AG20443 (cell line): ENCODE data around the gene ETS1.

ENCODE experiments used
- DNase-seq: peaks from one replicate; pipeline ENCODE4 v3.0.0; 2012; ENCODE audit warnings: low spot score, mixed read lengths

Gene ETS1

DNA sequence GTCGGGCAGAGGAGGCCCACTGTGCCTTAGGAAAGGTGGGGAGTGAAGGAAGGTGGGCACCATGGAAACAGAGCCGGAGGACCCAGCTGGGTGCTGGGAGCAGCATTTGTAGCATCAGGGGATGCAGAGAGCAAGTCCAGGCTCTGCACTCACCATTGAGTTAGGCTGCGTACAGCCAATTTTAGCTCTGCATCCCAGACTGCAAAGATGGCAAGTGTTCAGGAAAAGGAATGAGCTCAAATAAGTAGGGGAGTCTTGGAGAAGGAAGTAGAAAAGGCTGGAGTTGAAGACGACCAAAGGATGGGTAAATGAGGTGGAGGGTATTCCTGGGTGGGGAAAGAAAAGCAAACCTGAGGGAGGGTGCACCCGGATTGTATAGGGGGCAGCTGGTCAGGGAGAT lies 31.6 kb upstream of the ETS1 start:
- DNase-seq = no peak

DNA sequence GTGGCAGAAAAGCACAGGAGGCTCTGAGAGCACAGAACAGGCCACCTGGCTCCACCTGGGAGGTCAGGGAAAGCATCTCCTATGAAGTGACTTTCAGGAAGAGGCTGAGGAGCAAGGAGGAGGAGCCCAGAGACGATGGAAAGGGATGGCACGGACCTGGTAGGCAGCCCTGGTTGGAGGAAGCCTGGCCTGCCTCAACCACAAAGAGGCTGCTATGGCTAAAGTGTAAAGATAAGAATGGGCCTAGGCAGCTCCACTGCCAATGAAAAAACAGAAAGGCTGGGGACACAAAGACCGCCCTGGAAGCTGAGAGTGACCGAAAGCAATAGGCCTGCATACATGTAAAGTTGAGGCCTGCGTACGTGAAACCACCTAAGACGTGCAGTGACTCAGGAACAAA lies 31.2 kb upstream of the ETS1 start:
- no peak for DNase-seq

DNA sequence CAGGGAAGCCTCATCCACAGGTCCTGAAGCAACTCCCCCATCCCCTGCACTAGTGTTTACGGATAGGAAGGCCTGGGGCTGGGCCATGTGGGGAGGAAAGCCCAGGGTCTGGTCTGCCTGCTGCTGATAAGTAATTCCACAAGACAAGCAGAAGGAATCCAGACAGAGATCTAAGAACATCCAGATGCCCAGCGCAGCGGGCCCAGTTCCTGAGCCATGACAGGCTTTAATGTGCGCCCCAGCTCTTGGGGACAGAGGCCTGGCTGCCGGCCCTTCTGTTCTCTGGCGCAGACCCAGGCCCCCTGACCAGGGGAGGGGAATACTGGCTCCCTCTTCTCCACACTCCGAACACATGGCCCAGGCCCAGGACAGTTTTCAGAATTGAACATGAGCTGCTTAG lies 28.8 kb upstream of the ETS1 start:
- no peak for DNase-seq

DNA sequence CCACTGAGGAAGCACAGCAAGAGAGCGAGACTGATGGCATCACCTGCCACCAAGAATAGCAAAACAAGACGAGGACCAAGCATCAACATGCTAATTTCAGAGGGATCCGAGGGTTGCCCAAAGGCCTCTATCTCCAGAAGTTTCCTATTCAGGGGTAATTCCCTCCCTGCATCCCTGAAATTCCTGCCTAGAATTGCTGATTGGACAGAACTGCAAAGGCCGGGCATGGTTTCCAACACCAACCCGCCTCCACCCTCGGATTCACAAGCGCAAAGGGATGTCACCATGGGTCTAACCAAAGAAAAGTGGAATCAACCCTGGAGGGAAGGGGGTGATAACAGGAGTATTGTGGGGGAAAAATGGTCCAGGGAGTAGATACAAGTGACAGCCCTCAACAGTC lies 28.3 kb upstream of the ETS1 start:
- DNase-seq = no peak

DNA sequence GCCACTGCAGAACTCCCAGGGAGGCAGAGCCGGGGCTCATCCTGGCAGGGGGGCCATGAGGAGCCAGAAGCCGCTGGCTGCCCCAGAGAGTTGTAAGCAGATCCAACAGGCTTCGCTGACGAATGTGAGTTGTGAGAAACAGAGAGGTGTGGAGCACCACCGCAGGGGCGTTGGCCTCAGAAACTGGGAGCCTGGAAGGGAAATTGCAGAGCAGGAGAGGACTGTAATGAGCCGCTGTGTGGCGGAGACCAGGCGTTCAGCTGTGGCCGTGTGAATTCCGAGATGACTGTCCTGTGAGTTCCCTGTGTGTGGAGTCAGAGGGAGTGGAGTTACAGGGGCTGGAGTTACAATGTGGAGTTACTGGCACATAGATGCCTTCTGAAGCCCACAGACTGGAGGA lies 27.7 kb upstream of the ETS1 start:
- no peak for DNase-seq

DNA sequence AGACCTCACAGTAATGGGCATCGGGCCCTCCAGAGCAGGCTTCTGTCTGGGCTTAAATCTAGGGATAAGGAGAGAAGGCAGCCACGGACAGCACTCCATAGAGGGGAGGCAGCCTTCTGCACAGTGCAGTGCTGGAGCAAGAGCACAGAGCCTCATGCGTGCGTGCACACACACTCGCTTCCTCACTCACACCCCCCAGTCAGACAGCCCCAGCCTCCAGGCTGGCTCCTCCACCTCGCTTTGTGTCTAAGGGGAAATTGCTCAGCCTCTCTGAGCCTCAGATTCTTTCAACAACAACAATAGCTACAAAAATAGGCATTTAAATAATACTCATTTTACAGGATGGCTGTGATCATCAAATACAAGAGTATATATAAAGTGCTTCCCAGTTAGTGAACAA lies 26.7 kb upstream of the ETS1 start:
- DNase-seq = no peak

DNA sequence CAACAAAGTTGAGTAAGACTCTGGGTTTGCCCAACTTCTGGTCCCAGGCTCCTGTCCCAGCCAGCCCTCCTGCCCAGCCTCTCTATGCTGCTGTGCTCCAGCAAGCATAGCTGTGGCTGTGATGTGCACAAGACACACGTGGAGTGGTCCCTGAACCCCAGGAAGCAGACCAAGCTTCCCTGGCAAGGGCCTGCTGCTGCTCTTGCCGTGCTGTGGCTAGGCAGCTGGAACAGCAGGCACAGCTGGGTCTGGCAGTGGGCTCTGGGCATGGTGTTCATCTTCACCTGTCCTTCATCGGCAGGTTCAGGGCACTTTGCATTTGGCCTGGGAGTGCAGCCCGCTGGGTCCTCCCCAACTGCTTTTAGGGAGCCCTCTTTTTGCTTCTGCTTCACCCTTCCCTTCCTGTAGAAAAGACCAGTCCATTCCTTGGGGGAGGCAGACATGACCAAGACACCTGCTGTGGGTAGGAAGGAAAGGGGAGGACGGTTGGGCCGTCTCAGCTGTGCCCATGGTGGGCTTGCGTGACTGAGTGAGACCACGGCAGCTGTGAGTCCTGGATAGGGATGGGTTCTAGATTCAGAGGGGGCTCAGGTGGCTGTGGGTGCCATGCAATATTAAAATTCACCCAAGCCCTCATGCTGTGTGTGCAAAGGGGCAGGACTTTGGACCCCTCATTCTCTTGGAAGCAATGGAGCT lies 26.1 kb upstream of the ETS1 start:
- DNase-seq = no peak

DNA sequence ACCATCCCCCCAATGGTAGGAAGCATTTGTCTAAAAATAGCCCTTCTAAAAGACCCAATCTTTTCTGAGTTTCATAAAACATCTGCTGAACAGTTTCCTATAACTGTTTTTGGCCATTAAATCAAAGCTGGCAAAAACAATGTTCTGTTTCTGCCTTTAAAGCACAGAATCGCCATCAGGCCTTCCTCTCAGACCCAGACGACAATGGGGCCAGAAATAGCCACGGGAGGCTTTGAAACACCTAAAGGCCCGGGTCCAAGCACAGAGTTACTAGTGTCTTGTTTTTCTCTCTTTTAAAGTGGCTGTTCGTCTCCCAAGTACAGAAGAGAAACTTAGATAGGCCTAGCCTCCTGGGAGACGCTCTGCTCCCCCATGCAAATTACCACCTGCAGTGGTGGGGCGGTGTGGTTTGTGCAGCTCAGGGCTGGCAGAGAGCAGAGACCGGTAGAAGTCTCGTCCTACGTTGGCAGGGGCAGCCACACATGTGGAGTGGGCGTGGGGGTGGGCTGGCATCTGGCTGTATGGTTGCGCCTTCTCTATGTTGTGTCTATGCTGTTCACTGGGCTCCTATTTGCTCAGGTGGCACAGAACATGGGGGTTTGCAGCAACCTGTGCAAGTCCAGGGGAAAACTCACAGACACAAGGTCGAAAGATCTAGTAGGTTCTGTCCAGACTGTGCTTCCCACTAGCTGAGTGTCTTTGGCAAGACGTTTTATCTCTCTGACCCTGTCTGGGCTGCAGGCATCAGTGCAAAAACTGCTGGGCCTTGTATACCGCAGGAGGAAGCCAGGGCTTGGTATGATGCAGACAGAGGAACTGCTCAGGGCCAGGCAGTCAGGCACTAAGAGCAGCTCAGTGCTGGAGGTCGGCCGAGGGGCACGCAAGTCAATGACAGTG lies 23.6 kb upstream of the ETS1 start:
- DNase-seq = no peak

DNA sequence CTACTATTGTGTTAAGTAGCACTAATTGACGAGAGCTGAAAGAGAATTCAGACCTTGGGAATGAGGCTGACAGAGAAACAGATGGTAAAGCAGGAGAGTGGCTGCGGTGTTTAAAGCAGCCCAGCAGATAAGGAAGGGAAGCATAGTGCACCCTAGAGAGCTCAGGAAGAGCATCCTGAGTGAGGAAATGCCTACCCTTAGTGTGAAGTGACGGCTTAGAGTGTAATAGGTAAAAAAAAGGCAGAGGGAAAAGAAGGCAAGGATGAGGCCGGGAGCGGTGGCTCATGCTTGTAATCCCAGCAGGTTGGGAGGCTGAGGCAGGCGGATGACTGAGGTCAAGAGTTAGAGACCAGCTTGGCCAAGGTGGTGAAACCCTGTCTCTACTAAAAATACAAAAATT lies 22.4 kb upstream of the ETS1 start:
- no peak for DNase-seq

DNA sequence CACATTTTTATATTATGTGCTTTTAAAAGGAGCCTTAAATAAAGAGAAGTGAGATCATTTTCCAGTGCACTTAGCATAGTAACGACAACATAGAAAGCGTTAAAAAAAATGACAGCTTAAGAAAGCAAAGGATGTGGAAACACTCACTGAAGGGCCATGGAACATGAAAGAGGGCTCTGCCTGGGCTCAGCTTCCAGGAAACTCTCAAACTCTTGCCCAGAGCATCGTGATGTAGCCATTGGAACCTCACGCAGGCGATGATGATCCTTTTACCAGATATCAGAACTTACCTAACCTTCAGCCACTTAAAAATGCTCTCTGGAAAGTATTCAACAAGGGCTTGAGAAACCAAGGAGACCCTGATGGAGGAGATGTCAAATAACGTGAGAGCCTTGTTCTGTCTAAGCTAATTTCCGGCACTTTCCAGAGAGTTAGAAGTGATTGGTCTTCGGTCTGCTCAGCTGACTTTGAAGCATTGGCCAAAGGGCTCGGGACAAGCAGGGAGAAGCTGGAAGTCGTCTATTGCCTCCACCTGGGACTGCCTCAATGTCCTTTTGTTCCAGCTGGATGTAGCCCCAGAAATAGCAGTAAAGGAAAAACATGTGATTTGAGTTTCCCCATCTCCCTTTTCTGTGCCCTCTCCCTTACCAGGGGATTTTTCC lies 21.5 kb upstream of the ETS1 start:
- DNase-seq = no peak

DNA sequence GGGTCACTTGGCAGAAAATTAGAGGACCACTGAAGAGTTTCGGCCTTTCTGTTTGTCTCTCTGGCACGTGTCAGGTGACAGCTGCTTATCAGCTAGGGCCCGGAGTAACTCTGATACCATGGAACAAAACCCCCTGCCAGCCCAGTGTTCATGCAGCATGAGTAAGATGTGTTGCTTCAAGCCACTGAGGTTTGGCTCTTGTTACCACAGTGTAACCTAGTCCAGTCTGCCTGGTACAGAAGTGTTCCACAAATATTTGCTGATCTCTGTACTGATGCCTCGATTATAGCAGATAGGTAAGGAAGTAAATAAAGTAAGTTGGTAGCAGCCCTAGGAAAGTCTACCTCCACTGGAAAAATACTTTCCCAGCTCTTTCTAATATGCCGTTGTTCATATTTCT lies 20.5 kb upstream of the ETS1 start:
- no peak for DNase-seq

DNA sequence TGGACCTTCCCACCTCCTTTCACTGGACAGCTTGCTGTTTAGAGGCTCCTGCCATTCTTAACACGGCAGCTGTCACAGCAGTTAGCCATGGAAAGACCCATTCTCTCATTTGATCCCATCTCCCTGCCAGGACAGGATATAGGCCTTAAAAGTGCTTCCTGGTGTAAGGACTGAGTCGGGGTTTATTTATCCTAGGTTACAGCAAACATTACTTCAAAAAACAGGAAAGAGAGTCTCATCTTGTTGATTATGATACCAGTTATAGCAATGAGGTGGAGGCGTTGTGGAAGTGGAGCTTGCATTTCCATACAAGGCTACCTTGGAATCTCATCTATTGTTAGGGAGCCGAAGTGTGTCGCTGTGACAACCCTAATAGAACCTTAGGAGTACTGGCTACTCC lies 17.4 kb upstream of the ETS1 start:
- no peak for DNase-seq

DNA sequence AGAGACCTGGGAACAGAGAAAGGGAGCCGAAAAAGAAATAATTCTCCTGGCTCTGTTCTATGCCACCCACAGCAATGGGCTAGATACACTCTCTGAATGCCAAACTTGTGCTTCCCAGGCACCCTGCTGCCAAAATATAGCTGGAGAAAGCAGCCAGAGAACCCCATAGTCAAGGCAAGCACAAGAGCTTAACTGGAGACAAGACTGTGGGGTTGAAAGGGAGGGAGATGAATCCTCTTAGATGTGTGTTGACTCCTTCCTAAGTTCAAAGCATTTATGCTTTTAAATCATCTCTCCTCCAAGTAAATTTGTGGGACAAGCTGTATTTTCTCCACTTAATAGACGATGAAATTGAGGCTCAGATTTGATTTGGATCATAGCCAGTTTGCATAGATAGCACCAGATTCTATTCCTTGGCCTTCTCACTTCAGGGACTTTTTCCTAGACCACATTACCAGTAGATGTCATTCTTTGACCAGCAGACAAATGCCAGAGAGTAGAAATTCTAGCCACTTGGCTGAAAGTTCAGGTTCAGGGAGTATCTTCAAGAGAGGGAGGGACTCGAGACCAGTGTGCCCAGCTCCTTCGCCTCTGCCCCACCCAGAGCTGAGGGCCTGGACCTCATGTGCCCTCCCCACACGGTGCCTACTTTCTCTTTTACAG lies 16.5 kb upstream of the ETS1 start:
- no peak for DNase-seq

DNA sequence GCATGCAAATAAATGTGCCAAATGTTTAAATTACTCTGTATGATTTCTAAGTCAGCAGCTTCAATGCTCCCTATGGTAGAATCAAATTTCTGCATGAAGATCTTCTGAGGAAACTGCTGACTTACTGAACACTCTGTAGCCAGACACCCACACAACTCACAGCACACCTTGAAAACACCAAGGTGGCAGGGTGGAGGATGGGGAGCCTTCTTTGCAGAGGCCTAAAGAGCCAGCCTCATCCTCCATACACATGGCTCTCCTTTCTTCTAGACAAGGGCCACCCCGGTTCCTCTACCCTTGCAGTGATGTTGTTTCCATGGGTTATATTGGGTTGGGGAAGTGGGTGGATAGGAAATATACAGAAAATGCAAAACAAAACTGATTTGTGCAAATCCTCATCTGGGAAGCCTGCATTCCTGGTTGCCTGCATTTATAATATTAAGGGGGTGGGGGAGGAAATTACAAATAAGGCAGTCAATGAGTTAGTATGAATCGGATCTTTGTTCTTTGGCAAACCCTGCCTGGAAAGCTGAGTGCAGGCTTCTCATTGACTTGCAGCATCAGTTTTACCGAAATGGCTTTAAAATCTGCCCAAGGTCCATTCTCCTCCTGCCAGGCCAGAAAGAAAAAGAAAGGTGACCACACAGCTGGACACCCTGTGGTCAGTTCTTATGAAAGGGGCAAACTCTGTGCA lies 15.8 kb upstream of the ETS1 start:
- no peak for DNase-seq

DNA sequence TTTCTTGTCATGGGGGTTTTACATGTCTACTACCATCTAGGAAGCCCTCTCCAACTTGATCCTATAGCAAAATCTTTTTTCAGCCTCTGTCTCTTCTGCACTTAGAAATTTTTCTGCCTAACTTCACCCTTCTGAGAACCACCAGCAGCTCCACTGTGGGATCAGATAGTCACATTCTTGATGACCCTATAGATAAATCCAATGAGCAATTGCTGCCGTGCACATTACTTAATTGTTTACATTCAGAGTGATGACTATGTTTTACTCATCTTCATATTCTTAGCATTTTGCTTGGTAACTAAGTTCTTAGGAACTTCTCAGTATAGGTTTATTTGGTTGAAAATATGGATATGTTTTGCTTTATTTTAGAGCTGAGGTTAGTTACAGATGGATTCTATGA lies 12.4 kb upstream of the ETS1 start:
- no peak for DNase-seq

DNA sequence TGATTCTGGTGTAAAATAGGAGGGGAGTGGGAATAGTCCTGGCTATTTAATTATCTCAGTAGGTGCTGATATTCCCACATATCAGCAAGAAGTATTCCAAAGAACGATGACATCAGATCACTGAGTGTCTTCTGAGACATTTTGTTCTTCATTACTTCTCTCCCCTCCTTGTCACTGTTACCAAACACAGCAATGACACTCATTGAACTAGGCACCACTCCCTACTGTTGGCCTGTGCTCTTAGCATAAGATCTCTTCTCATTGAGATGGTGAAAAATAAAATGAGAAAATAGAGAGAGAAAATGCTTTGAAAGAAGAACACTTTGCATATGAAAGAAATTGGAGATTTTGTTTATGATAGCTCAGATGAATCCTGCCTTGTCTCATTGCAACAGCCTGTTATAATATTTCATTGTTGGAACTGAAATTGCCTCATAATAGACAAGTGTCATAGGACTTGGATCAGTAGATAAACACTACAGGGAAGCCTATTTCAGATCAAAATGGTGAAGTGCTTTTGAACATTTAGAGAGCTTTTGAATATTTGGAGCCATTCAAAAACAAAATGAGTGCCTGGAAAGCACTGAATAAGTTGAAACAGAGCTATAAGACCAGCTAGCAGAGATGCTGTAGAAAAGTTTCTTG lies 11.3 kb upstream of the ETS1 start:
- DNase-seq = no peak

DNA sequence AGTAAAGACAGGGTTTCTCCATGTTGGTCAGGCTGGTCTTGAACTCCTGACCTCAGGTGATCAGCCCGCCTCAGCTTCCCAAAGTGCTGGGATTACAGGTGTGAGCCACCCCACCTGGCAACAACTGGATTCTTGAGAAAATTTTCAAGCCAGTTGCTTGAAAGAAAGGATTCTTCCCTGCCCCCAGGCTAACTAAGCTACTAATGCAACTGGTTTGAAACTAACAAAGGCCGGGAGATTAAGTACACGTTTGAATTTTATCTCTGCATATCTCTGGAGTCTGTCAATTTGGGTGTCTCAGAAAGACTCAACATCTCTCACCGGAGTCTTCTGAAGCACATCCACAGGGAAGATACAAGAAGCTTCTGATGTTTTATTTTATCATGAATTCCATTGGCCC lies 10.7 kb upstream of the ETS1 start:
- no peak for DNase-seq

DNA sequence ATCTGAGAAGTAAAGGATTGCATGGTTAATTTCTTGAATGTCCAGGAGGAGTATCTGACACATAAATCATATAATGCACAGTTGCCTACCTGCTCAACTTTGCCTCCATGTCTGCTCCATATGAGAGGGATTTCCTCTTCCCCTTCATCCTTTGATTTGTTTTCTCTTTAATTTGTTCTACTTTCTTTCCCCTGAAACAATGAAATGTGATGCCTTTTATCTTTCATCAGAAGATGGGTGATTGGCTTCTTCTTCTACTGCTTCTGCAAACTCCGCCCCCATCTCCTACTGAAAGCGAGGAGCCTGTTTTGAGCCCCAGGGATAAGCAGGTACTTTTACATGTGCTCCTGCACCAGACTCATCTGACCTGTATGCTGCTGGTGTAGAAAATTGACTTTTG lies 9.9 kb upstream of the ETS1 start:
- no peak for DNase-seq

DNA sequence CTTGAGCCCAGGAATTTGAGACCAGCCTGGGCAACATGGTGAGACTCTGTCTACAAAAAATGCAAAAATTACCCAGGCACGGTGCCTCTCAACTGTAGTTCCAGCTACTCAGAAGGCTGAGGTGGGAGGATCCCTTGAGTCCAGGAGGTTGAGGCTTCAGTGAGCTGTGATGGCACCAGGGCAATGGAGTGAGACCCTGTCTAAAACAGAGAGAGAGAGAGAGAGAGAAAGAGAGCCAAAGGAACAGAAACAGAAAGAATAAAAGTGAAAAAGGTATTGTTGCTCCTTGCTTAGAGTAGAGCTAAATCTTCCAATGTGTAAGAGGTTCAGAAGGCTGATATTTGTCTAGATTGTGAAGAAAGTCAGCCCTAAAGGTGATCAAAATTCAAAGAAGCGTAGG lies 8.9 kb upstream of the ETS1 start:
- no peak for DNase-seq

DNA sequence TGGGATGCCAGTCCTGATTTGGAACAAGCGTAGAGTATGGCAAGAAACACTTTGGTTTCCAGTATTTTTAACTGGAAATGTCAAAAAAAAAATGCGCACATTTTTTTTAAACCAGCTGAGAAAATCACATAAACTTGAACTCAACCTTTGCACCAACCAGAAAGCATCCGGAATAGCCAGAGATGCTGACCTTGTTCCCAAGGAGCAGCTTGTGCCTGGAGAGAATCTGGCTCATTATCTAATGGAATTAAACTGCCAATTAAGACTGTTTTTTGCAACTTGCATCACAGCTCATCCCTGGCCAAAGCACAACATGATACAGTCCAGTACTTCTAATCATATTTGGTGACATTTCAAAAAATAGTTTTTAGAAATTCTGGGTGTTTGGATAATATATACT lies 8.4 kb upstream of the ETS1 start:
- no peak for DNase-seq

DNA sequence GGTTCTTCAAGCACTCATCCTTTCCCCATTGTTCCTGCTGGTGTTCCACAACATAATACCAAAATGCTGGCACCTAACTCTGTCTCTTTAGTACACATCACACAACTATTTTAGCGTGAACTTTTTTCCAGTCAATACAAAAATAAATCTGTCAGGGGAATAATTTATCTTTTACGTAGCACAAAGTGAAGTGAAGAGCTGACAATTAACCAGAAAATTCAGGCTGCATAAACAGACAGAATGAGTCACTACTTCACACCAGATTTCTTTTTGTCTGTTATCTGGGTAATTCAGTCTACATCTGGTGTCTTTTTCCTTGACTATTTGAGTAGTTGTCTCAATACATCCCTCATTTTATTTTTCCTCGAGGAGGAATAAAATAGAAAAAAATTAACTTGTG lies 7.9 kb upstream of the ETS1 start:
- DNase-seq = no peak

DNA sequence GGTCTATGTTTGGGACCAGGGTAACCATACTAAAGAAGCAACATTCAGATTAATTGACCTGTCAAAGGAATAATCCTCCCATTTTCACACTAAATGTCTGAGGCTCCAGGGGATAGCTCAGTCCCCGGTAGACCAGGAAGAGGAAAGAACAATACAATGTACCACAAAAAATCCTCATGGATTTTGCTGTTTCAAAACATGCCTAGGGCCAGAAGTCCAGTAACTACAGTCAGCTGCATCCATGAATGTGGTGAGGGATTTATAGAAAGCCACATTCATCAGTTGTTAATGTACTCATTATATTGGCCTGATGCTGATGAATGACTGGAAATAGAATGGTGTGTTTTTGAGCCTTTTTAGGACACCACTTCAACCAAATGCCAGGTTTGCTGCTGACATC lies 6.9 kb upstream of the ETS1 start:
- no peak for DNase-seq
